Neural cell (in vitro differentiated cells): ENCODE results near the gene RFNG. TPM values are rescaled to one million over a fixed set of nuclear protein-coding genes. Genes with fewer than 3 reads are reported as not detected.
A peak's percentile ranks its signal among the peaks of the same experiment; 100 is the strongest.

Experiments
- H2AFZ ChIP-seq: fragments of 200-600, 300-800 bp; sonication (generic), shearing (Covaris generic); 2 replicates; pipeline ENCODE4 v1.6.0; 2014; ENCODE audit warnings: low read depth, mild to moderate bottlenecking, antibody characterized with exemption, low read length, moderate library complexity
- H3F3A ChIP-seq: fragments of 200-600 bp; shearing (Covaris generic); 2 replicates; pipeline ENCODE4 v1.6.1; 2016; ENCODE audit warnings: mild to moderate bottlenecking, moderate library complexity, mixed read lengths, antibody characterized with exemption, low read length; ENCODE audit not compliant: insufficient read depth, poor library complexity, severe bottlenecking
- H3K27ac ChIP-seq: fragments of 200-600, 300-800 bp; sonication (generic), shearing (Covaris generic); 2 replicates; pipeline ENCODE4 v1.5.1; 2014; ENCODE audit warnings: mild to moderate bottlenecking, low read length, moderate library complexity
- H3K27me3 ChIP-seq: fragments of 300-800, 200-600 bp; sonication (generic), shearing (Covaris generic); 2 replicates; pipeline ENCODE4 v1.6.0; 2014; ENCODE audit warnings: mild to moderate bottlenecking, low read depth, low read length, moderate library complexity; ENCODE audit not compliant: insufficient read depth
- H3K36me3 ChIP-seq: fragments of 300-800, 200-600 bp; sonication (generic), shearing (Covaris generic); 2 replicates; pipeline ENCODE4 v1.5.1; 2014; ENCODE audit warnings: mild to moderate bottlenecking, antibody characterized with exemption, low read length, moderate library complexity; ENCODE audit not compliant: insufficient read depth
- H3K4me2 ChIP-seq: fragments of 300-800, 200-600 bp; sonication (generic), shearing (Covaris generic); 2 replicates; pipeline ENCODE4 v1.6.0; 2014; ENCODE audit warnings: mild to moderate bottlenecking, low read length
- H3K4me3 ChIP-seq: fragments of 300-800, 200-600 bp; sonication (generic), shearing (Covaris generic); 2 replicates; pipeline ENCODE4 v1.5.1; 2014; ENCODE audit warnings: mild to moderate bottlenecking, low read length, moderate library complexity
- H3K79me2 ChIP-seq: fragments of 200-600 bp; shearing (Covaris generic); replicated peaks from 2 replicates; pipeline ENCODE4 v1.6.0; 2014; ENCODE audit warnings: mild to moderate bottlenecking, low read length, moderate library complexity; ENCODE audit not compliant: insufficient read depth
- H3K9ac ChIP-seq: fragments of 300-800, 200-600 bp; sonication (generic), shearing (Covaris generic); 2 replicates; pipeline ENCODE4 v1.6.1; 2016; ENCODE audit warnings: mild to moderate bottlenecking, low read length, mixed read lengths
- H3K9me2 ChIP-seq: fragments of 200-600 bp; shearing (Covaris generic); 2 replicates; pipeline ENCODE4 v1.6.1; 2016; ENCODE audit warnings: mild to moderate bottlenecking, low read length, mixed read lengths; ENCODE audit not compliant: insufficient read depth
- H3K9me3 ChIP-seq: fragments of 200-600, 300-800 bp; sonication (generic), shearing (Covaris generic); 2 replicates; pipeline ENCODE4 v1.6.1; 2016; ENCODE audit warnings: mild to moderate bottlenecking, mixed run types, low read length, moderate library complexity, mixed read lengths
- H4K20me1 ChIP-seq: fragments of 200-600 bp; shearing (Covaris generic); 2 replicates; pipeline ENCODE4 v1.6.1; 2016; ENCODE audit warnings: mild to moderate bottlenecking, mixed run types; ENCODE audit not compliant: insufficient read depth
- CTCF ChIP-seq: fragments of 450-650 bp; IDR thresholded peaks from 2 replicates; pipeline ENCODE4 v1.5.1; 2014; ENCODE audit warnings: antibody characterized with exemption, mild to moderate bottlenecking, moderate library complexity; ENCODE audit not compliant: poor library complexity, severe bottlenecking
- EP300 ChIP-seq: fragments of 450-650 bp; conservative IDR thresholded peaks from 2 replicates; pipeline ENCODE4 v1.6.1; 2014; ENCODE audit warnings: antibody characterized with exemption, mild to moderate bottlenecking, moderate library complexity; ENCODE audit not compliant: poor library complexity, severe bottlenecking
- EZH2 ChIP-seq: fragments of 200-600, 300-800 bp; shearing (Covaris generic), sonication (generic); IDR thresholded peaks from 2 replicates; pipeline ENCODE4 v1.6.1; 2014; ENCODE audit warnings: antibody characterized with exemption, low read length, borderline replicate concordance, mild to moderate bottlenecking; ENCODE audit not compliant: insufficient read depth, poor library complexity, severe bottlenecking
- MXI1 ChIP-seq: fragments of 450-650 bp; conservative IDR thresholded peaks from 2 replicates; pipeline ENCODE4 v1.6.1; 2014; ENCODE audit warnings: antibody characterized with exemption, mild to moderate bottlenecking; ENCODE audit not compliant: poor library complexity, severe bottlenecking
- POLR2AphosphoS5 ChIP-seq: IDR thresholded peaks from 2 replicates; pipeline ENCODE4 v1.6.1; 2012
- RAD21 ChIP-seq: fragments of 450-650 bp; conservative IDR thresholded peaks from 2 replicates; pipeline ENCODE4 v1.6.1; 2014; ENCODE audit warnings: antibody characterized with exemption, mild to moderate bottlenecking, moderate library complexity
- REST ChIP-seq: IDR thresholded peaks from 2 replicates; pipeline ENCODE4 v1.6.1; 2012; ENCODE audit warnings: borderline replicate concordance
- SMC3 ChIP-seq: fragments of 450-650 bp; conservative IDR thresholded peaks from 2 replicates; pipeline ENCODE4 v1.6.1; 2014; ENCODE audit warnings: antibody characterized with exemption, mild to moderate bottlenecking, moderate library complexity; ENCODE audit not compliant: poor library complexity
- TAF1 ChIP-seq: IDR thresholded peaks from 2 replicates; pipeline ENCODE4 v1.6.1; 2012; ENCODE audit warnings: low read depth
- polyA plus RNA-seq: library from polyadenylated mRNA; depleted of rRNA; stranded (reverse); fragments of >200 nt; gene quantifications from 2 replicates; pipeline ENCODE4 v1.2.3, GENCODE V29; 2014

Gene RFNG
- polyA plus RNA-seq, 1 donor from 2014 or later = 176 TPM

- no peak overlapping the region for H3K4me2 ChIP-seq
- no peaks in the 10 kb centered on the region for H3F3A ChIP-seq
- H3K79me2 ChIP-seq = no peaks in the 10 kb centered on the region
- H3K27me3 ChIP-seq = no peaks in the 10 kb centered on the region
- H3K4me3 ChIP-seq = no peak overlapping the region
- TF ChIP-seq REST = no peak
- no peak for TF ChIP-seq MXI1
- TF ChIP-seq SMC3 = no peak
- no peak for TF ChIP-seq EZH2
- TF ChIP-seq TAF1 = no peak
- no peak for TF ChIP-seq RAD21
- no peak for TF ChIP-seq EP300
- no peak for TF ChIP-seq POLR2AphosphoS5
- TF ChIP-seq CTCF = no peak
- H3K9ac ChIP-seq = no peak overlapping the region
- no peak overlapping the region for H2AFZ ChIP-seq
- H3K36me3 ChIP-seq = no peaks in the 10 kb centered on the region
- H4K20me1 ChIP-seq = no peaks in the 10 kb centered on the region
- H3K27ac ChIP-seq = no peak overlapping the region
- no peaks in the 10 kb centered on the region for H3K9me3 ChIP-seq
- no peaks in the 10 kb centered on the region for H3K9me2 ChIP-seq
Measured at GRCh38 chr17:82062076-82062983, 10.7 kb upstream of the RFNG start.

GRCh38 chr17:82061047-82061925, 9.7 kb upstream of the RFNG start:
- Histone ChIP-seq H2AFZ (no peak overlapping the region), H3K4me2 (no peak overlapping the region), H3K9ac (no peak overlapping the region), H3K4me3 (no peak overlapping the region), H3F3A (no peaks in the 10 kb centered on the region), H3K36me3 (no peaks in the 10 kb centered on the region), H3K27me3 (no peaks in the 10 kb centered on the region), H3K27ac (no peak overlapping the region), H3K9me2 (no peaks in the 10 kb centered on the region), H3K9me3 (no peaks in the 10 kb centered on the region), H4K20me1 (no peaks in the 10 kb centered on the region), H3K79me2 (no peaks in the 10 kb centered on the region)
- TF ChIP-seq RAD21 (no peak), POLR2AphosphoS5 (peak; percentile 6)
